B cell (primary cell): ENCODE results near the gene KYAT1.
"Not testable (repeated sequence)": the region's sequence is repeated elsewhere in the genome, so short reads cannot be mapped to it uniquely, and the experiment has no call there.

ENCODE experiments used
- CTCF ChIP-seq: fragments of 200-600 bp; IDR thresholded peaks from one replicate; pipeline ENCODE4 v1.8.0; 2022; ENCODE audit warnings: antibody characterized with exemption, mild to moderate bottlenecking
- EZH2 ChIP-seq: IDR thresholded peaks from 2 replicates; pipeline ENCODE4 v1.6.1; 2012; ENCODE audit warnings: borderline replicate concordance, low read depth, mild to moderate bottlenecking, moderate library complexity, low read length; ENCODE audit not compliant: insufficient read depth, poor library complexity, severe bottlenecking

GRCh38 chr9:128870941-128871265 lies 10.8 kb downstream of the KYAT1 start:
- TF ChIP-seq CTCF, EZH2: not testable (repeated sequence)
